GM12875 (cell line): ENCODE results near the gene MRS2.
"Not testable (repeated sequence)": the region's sequence is repeated elsewhere in the genome, so short reads cannot be mapped to it uniquely, and the experiment has no call there.

Source experiments
- H3K4me3 ChIP-seq: one replicate; pipeline ENCODE4 v1.5.1; 2011; ENCODE audit warnings: low read depth, low read length, control low read depth
- CTCF ChIP-seq: IDR thresholded peaks from 2 replicates; pipeline ENCODE4 v1.5.1; 2011; ENCODE audit warnings: low read depth, mild to moderate bottlenecking, control low read depth, inconsistent platforms, low read length, moderate library complexity, borderline replicate concordance; ENCODE audit not compliant: insufficient read depth

MRS2 gene

GRCh38 chr6:24359640-24360454 lies 42.9 kb upstream of the MRS2 start:
- peak; percentile 95 for TF ChIP-seq CTCF
- peak overlapping the region; percentile 51 for H3K4me3 ChIP-seq

GRCh38 chr6:24362363-24362762 lies 40.4 kb upstream of the MRS2 start:
- not testable (repeated sequence) for H3K4me3 ChIP-seq

- H3K4me3 ChIP-seq = not testable (repeated sequence)
Measured at GRCh38 chr6:24365103-24365633, 37.6 kb upstream of the MRS2 start.

GRCh38 chr6:24374612-24375011 lies 28.1 kb upstream of the MRS2 start:
- no peak overlapping the region for H3K4me3 ChIP-seq
- no peak for TF ChIP-seq CTCF

GRCh38 chr6:24376871-24377270 lies 25.9 kb upstream of the MRS2 start:
- no peak overlapping the region for H3K4me3 ChIP-seq
- TF ChIP-seq CTCF = no peak

GRCh38 chr6:24378473-24379097 lies 24.2 kb upstream of the MRS2 start:
- H3K4me3 ChIP-seq = no peak overlapping the region
- TF ChIP-seq CTCF = no peak

GRCh38 chr6:24381476-24382219 lies 21.1 kb upstream of the MRS2 start:
- H3K4me3 ChIP-seq = no peak overlapping the region

More at GRCh38 chr6:24381476-24382219, 21.1 kb upstream of the MRS2 start:
- no peak for TF ChIP-seq CTCF
